Dermis microvascular lymphatic vessel endothelial cell (primary cell): ENCODE results near the gene AANAT. TPM values are rescaled to one million over a fixed set of nuclear protein-coding genes. Genes with fewer than 3 reads are reported as not detected.
A peak's percentile ranks its signal among the peaks of the same experiment; 100 is the strongest.

Source experiments
- DNase-seq, 2 donors: peaks; one replicate each; pipeline versions ENCODE4 v3.0.0 to v3.0.0-alpha.2; 2010; ENCODE audit warnings: low read depth in 2 of 2
- total RNA-seq: library from RNA; depleted of rRNA; stranded (reverse); fragments of >200 nt; gene quantifications from 2 replicates; pipeline ENCODE4 v1.2.1, GENCODE V29; 2014

The AANAT gene
- total RNA-seq, 1 donor from 2014 or later = not detected

DNA sequence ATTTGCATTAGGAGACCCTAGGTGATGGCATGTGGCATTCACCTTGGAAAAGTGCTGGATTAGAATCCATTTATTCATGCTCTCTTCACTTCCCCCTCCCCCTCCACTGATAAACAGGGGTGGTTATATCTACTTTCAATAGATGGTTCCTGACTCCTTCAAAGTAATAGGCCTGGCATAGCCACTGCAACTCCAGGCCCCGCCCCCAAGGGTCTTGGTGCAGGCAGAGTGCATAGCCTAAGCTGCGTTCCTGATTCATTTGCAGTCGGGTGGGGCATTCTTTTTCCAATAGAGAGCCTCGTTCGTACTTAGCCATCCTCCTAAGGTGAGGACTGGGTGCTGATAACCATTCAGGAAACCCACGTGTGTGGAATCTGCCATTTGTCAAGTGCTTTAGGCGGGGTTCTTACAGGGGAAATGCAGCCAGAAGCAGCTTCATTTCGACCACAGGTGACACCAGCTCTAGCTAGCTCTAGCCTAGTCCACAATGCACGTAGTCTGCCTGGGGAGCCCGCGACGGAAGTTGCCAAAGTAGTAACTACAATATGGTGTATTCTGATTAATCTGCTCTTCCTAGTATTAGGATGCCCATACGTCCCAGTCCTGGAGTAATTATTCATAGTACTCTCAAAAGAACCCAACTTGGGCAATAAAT lies 25.6 kb upstream of the AANAT start:
- no peak for DNase-seq

DNA sequence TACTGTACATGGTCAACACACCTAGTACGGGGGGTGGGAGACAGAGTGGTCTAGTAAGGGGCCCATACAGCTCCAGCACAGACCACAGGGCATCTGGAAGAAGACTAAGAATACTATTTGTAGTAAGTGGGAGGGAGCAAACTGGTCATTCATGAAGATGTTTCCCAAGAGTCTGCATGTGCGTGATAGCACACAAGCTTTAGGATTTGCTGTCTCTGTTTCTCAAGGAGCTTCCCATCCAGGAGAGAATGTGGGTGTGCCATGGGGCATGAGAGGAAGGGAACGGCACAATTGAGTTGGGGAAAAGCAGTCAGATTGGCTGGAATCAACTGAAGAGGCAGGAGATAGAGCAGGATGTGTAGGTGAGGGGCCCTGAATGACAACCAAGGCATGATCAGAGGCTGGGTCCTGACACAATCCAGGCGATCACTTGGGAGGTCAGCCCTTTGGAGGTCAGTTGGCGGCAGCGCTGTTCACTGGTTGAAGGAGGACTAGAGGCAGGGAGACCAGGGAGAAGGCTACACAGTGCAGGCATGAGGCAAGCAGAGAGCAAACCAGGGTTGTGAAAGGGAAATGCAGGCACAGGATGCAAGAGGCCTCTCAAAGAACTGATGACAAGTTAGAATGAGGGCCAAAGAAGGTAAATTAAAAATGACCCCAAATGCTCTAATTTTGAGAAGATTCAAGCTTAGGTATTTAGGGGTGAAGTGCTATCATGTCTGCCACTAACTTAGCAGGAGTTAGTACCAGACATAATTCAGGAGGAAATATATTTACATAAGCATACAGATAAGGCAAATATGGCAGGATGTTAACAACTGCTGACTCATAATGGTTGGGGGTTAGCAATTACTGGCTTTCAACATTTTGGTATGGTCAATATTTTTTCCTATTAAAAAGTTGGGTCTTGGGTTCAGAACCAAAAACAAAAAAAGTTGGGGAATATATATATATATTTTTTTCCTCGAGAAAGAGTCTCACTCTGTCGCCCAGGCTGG lies 24.8 kb upstream of the AANAT start:
- DNase-seq = peak in 1 of 2 donors; percentile 29

DNA sequence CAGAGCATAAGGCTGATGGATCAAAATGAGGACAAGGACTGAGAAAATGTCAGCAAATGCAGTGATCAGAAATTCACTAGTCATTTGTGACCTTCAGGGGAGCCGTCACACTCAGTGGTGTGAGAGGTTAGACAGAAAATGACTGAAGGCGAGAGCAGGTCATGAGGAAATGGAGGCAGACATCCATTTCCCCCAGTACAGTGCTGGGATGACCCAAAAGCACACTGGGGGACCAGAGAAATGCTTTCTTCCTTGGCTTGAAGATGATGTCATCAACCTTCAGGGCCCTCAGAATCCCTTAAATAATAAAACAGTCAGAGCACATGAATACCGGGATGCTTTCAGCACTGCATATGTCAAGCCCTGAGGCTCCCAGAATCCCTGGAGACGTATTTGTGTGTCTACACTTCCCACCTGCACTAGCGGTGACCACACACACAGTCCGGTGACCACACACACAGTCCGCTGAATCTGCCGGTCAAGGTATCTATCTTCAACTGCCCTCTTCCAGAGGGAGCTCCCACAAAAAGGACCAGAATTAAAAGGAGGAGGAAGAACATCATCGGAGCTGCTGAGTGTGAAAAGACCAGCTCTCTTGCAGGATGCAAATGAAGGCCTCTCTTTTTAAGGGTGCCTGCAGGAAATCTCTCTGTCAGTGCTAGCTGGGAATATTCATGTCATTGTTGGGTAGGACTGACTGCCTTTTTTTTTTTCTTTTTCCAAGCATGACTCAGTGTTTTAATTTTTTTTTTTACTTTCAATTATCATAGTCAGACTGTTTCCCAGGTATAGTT lies 22.7 kb upstream of the AANAT start:
- peak in 1 of 2 donors; percentile 28 for DNase-seq

DNA sequence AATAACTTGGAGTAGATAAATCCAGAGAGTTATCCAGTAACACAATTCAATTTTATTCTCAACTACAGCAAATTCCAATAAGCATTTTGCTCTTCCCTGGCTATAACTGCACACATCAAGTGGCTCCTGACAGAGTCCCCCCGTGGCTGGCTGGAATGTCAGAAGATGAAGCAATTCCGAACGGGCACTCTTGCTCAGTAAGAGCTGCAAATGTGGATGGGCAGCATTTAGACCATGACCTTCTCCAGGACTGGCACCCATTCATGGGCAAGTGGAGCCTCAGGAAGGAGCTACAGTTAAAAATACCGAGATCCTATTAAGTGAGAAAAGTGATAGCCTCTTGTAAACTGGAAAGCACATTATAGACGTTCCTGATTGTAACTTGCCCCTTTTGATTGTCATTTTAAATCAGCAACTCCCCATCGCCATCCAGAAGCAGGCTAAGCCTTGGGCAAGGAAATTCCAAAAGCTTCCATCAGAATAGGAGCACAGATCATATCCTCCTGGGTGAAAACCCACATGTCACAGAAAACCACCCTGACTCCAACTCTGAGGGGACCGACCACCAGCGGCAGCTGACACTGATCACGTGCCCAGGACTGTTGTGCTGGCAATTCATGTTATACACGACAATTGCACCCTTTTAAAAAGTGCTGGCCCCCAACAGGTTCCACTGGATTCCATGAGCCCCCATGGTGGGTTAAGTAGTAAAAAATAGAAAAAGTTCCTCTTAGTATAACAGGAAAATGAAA lies 21.5 kb upstream of the AANAT start:
- DNase-seq = no peak

DNA sequence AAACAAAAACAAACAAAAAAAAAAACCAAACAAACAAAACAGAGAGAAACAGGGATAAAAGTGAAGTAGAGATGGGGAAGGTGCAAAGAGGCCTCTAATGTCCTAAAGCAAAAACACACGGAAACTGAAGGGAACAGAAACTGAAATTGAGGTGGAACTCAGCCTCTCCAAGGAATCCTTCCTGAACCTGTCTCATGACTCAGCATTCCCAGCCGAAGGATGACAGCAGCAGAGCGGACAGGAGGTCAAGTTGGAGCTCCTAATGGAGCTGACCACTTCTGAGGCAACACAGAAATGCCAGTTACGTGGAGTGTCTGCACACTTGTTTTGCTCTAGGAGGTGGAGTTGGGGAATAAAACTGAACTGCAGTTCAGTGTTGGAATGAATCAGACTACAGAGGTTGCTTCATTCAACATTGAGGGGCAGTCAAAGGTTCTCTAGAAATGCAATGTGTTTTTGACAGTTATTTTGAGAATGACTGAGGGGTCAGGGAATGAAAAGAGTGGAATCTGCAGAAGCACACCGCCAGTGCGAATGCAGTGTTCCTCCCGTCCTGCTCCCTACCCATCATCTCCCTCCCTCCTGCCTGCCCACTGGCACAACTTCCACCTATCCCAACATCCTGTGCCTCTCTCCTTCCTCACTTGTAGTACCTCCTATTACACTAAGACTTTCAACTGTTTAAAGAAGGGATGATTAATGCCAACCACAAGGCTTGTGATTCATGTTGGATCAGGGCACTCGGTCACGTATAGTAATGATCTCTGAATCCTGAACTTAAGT lies 20.8 kb upstream of the AANAT start:
- DNase-seq = peak in 1 of 2 donors; percentile 49

DNA sequence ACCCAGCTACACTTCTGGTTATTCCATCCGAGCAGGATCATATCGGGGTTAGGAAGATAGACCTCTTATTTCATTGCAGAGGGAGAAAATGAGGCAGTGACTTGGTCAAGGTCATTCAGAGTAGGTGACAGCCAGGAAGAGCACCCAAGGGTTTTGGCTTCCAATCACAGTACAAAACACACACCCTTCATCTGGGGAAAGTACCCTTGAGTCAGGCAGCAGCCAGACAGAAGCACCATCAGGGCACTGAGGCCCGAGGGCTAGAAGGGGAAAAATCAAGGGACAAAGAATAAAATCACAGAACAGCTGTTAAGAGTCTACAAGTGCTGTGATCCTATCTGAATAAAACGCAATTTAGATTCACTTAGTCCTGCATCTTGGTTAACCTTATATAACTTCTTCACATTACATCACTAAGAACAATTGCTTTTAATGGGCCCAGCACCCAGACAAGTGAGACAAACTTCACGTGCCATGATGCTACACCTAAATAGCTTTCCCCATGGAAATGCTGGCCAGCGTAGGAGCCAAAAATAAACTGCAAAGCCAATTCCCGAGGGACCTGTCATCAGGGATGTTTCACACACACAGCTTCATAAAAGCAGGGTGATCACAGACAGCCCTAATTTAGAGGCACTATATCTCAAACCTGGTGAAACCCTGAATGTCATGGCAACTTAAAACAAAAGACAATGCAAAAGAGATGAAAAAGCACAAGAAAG lies 19.3 kb upstream of the AANAT start:
- DNase-seq = no peak

DNA sequence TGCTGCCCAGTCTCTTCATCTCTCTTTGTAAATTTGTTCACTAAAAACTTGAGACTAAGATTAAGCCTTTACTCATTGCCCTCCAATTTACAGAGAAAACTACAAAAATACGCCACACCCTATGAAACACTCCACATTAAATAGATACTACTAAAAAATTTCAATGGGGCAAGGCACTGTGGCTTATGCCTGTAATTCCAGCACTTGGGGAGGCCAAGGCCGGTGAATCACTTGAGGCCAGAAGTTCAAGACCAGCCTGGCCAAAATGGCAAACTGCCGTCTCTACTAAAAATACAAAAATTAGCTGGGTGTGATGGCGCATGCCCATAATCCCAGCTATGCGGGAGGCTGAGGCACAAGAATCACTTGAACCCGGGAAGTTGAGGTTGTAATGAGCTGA lies 18.3 kb upstream of the AANAT start:
- DNase-seq = no peak

DNA sequence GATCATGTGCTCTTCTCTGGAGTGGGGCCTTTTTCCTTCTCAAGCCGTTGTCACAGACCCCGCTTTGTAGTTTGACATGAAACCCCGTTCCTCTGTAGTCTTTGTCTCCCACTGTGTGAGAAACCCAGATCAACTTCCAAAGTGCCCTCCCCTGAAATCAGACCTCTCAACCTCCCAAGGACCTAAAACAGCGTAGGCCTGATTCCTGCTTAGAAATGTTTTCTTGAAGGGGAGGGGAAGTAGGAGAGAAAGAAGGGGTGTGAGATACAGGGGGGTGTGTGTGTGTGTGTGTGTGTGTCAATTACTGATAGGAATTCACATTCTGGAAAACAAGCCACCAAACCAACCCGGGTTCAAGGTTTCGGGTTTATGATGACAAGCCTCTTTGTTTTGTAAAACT lies 15.9 kb upstream of the AANAT start:
- no peak for DNase-seq

DNA sequence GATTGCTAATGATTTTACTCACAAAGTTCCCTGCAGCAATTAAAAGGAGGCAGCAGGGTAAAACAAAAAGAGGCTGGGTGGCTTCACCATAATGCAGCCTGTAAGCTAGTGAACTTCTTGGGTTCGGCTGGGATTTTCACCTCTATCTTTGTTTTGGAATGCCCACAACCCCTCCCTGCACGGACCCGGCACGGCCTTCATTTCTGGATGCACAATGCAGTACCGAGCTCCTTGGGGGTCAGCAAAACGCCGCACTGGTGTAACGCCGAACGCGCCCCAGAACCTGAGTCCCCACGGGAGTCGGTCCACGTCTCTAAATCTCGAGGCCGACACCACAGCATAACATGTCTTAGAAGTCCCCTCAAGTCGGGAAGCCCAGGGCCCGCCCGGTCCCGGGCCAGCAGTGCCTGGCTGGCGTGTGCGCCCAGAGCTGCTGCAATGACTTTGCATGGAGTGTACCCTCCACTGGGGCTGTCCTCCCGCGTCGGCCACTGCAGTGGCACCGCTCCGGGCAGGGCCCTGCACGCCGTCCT lies 15.2 kb upstream of the AANAT start:
- DNase-seq = peak in 1 of 2 donors; percentile 21

DNA sequence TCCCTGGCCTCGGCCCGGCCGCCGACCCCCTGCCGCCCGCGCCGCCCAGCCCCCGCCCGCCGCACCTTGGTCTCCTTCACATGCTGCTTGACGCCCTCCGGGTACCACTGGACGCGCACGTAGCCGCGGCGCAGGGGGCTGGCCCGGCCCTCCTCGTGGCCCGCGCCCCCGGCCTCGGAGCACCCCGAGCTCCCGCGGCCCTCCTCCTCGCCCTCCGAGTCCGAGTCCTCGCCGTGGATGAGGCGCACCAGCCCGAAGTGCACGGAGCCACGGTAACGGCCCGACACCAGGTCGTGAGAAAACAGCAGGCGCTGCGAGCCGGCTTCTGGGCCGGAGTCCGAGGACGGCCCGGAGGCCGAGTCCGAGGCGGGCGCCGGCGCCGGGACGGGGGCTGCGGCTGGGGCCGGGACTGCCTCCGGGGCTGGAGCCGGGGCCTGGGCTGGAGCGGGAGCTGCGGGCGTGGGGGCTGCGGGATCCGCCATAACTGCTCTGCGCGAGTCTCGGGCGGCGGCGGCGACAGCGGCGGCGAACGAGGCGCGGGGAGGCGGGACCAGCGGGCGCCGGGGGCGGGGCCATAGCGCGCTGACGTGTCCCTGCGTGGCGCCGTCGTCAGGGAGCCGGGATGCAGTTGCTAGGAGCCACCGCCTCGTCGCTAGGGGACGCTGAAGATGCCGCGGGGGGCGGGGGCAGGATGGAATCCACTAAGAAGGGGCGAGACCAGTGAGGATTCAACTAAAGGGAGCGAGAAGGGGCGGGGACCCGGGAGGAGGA lies 14.6 kb upstream of the AANAT start, which contains the start of gene UBE2O:
UBE2O (minus strand) TSS at position 493 of the 771 bp plus-strand sequence; CDS start at position 482, 11 bp downstream.
- DNase-seq = peak; percentile 45 to 86

DNA sequence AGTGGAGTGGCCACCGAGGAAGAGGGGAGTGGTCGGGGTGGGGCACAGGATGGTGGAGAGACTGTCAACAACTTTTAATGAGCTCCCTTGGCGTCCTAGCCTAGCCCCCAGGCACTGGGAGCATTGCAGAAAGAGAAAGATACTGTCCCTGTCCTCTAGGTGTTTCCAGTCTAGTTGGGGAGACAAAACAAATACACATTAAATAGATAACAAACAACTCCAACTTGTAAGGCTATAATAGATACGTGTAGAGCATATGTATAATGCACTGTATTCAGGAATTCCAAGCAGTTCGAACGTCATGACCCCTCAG lies 14.0 kb upstream of the AANAT start:
- DNase-seq = no peak

DNA sequence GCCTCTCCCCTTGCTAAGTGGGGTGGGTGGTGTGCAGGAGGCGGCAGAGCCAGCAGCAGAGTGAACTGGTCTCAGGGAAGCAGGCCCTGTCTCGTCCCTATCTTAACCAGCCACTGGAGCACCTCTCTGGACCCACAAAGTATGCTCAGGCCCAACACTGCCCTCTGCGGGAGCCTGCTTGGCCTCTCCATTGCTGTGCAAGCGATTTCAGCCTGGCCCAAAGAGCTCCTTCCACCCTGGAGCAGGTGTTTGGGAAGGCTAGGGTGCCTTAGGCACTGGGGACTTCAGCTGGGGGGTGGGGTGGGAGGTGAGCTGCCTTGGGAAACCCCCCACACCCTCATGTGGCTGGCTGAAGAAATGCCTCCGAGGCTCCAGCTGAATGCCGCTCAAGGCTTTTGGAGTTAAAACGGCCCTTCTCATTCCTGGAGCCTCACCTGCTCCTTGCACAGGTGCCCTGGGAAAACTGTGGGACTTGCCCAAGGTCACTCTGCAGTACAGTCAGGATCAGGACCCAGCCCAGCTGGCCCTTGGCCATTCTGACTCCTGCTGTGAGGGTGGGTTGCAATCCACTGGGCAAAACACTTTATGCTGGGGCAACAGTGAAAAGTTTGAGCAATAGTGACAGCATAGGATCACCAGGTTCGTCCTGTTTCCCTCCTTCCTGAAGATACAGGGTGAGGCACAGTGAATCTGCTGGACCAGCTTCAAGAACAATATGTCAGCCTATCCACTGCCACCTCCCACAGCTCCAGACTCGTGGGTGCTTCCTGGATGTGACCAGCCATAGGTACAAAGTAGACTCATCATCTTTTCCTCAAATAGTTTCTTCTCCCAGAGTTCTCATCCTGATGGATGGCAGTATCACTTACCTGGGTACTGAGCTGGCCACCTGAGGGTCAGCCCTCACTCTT lies 8.6 kb upstream of the AANAT start:
- DNase-seq = peak in 1 of 2 donors; percentile 69

DNA sequence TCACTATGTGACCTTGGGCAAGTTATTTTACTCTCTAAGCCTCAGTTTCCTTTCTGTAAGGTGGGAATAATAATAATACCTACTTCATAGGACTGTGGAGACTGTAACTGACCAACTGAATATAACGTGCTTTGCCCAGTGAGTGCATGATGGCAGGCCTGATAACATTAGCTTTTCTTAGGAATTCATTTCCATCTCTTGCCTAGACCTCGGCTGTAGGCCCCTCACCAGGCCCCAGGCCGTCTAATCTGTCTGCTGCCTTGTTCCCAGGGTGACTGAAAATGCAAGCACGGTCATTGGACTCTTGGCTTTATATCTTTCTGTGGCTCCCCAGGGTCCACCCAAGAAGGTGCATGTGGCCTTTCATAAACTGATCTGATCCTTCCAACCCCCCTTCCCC lies 7.7 kb upstream of the AANAT start:
- DNase-seq = no peak

DNA sequence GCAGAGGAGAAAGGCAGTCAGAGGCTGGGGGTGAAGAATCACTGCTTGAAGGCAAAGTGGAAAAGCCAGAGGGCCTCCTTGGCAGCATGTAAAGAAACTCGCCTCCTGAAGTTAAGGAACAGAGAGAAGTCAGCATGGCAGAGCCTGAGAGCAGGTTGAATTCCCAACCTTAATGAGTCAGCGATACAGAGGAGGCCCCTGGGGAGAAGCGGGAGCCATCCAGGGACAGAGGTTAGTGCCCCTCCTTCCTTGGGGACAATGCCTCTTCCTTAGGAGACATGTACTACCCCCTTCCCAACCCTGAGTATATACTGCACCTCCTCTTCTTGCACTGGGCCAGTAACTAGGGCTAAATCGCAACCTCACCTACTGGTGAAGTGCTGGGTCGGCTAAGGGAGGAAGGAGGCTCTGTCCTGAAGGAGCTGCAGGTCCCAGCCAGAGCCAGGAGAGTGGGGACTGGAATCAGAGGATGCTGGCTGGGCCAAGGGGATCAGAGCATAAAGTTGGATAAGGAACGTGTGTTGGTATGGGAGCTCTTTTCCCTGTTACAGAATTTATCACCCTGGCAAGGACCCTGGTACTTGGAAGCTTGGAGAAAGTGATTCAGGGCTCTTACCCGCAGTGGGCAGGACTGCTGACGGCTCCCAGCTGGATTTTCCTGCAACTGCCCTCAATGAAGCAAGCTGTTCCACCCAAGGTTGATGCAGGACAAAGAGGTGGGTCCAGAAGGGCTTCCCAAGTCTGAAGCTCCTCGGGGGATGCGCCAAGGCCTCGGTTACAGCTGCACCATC lies 5.4 kb upstream of the AANAT start:
- no peak for DNase-seq

DNA sequence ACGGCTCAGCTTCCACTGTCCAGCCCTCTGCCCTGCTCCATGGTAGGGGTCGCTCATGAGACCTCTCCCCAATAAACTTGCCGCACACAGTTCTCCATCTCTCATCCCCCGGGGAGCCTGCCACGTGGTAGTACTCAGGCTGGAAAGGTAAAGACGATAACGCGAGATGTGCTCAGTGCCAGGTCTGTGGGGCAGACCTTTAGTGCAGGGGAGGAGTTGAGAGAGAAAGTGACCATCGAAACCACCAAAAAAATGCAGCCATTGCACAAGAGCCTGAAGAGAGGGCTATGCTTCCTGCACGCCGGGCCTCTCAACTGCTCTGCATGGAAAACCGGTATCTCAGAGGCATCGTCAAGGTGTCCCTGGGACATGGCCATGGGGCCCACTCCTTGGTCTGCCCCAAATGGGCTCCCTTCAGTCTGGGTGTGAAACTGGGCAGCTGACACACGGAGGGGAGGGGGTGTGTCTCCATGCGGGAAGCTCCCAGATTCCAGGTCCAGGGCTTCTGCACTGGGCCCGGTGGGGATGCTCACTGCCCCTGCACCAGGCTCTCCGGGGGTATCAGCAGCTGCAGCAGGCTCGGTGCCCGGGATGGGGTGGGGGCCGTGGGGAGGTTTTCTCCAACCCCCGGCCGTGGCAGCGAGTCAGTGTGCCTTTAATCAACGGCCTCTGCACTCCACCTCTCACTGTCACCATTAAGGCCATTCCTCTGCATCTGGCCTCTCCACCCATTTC lies 4.7 kb upstream of the AANAT start:
- no peak for DNase-seq

DNA sequence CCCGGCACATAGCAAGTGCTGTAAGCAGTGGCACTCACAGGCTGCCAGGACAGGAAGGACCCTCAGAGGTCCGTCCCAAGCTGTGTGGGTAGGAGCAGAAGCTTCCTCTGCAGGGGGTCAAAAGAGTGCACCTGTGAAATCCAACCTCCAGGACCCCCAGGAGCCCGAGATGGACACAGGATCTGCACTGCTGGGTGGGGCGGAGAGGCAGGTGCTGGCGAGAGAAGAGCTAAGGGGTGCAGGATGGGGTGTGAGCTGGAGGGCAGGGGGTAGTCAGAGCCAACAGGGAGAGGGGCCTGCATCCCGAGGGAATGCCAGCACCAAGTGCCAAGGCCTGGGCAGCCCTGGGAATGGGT lies 650 bp upstream of the AANAT start:
- DNase-seq = no peak
